Skeletal muscle tissue (tissue), 4 donors: Measurements from ENCODE around the gene HSDL1. TPM values are rescaled to one million over a fixed set of nuclear protein-coding genes. Genes with fewer than 3 reads are reported as not detected.

Experiments
- H3K27ac ChIP-seq: one replicate; pipeline ENCODE4 v1.7.0; 2013; ENCODE audit warnings: mild to moderate bottlenecking, low read depth, low read length, inconsistent platforms
- H3K27me3 ChIP-seq, 3 donors: one replicate each; pipeline ENCODE4 v1.7.0; 2013; ENCODE audit warnings: low read length in 3 of 3; ENCODE audit not compliant: control insufficient read depth in 3 of 3, insufficient read depth in 3 of 3
- H3K36me3 ChIP-seq, 3 donors: one replicate each; pipeline ENCODE4 v1.7.0; 2013; ENCODE audit warnings: low read length in 3 of 3; ENCODE audit not compliant: control insufficient read depth in 3 of 3, insufficient read depth in 3 of 3
- H3K4me1 ChIP-seq, 3 donors: one replicate each; pipeline ENCODE4 v1.7.0; 2013; ENCODE audit warnings: low read length in 3 of 3, mild to moderate bottlenecking in 3 of 3; ENCODE audit not compliant: control insufficient read depth in 3 of 3, insufficient read depth in 3 of 3
- H3K4me3 ChIP-seq, 3 donors: one replicate each; pipeline ENCODE4 v1.7.0; 2013; ENCODE audit warnings: low read length in 3 of 3
- H3K9ac ChIP-seq, 3 donors: one replicate each; pipeline ENCODE4 v1.7.0; 2013; ENCODE audit warnings: low read length in 3 of 3, mild to moderate bottlenecking in 3 of 3, moderate library complexity in 2 of 3, low read depth in 1 of 3
- H3K9me3 ChIP-seq, 3 donors: one replicate each; pipeline ENCODE4 v1.7.0; 2013; ENCODE audit warnings: low read length in 3 of 3; ENCODE audit not compliant: control insufficient read depth in 3 of 3
- total RNA-seq: library from RNA; depleted of rRNA; stranded (reverse); fragments of >200 nt; gene quantifications from one replicate; pipeline ENCODE4 v1.2.3, GENCODE V29; 2014
- donor health status: Osteomylitis.

Gene HSDL1
- total RNA-seq, 1 donor from 2014 or later: 17.2 TPM

DNA sequence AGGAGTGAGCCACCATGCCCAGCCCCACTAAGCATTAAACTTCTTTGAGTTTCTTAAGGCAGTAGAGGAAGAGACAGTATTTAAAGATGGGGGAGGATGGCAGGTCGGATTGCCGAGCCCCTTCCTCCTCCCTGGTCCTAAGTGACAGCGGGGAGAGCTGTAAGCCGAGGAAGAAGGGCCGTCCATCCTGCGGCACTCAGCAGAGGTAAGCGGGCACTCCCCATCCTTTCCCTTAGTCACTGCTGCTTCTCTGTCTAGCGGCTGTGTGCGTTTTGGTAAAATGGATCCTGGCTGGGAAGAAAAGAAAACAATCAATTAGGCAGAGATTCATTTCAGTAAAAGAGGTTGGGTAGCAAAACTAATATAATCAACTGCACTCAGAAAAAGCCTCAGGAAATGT, 14.0 kb upstream of the HSDL1 start:
- H3K9ac ChIP-seq: no peak overlapping the region
- no peak overlapping the region for H3K27ac ChIP-seq
- no peaks in the 10 kb centered on the region for H3K36me3 ChIP-seq
- H3K27me3 ChIP-seq: peaks cover 6 to 28% (median 15%) of the 10 kb centered on the region in 3 donors
- no peaks in the 10 kb centered on the region for H3K4me1 ChIP-seq
- H3K4me3 ChIP-seq: no peak overlapping the region
- H3K9me3 ChIP-seq: no peaks in the 10 kb centered on the region

DNA sequence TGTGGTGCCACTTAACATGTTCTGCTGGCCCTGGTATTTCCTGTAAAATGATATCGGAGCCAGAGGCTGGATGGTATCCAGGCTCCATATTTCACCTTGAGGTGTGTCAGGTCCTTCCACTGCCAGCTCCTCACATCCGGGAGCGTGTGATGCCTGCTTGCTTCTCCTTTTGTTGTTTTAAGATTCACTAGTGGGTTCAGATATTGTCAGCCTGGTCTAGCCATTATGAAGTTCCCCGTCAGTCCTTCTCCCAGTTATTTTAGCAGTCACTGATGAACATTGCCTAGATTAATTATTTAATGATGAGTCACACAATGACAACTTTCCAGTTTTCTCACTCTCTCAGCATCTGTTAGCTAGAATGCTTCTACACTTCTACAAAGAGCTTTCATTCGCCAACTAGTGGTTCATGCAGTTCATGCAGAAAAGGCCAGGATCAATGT, 11.4 kb upstream of the HSDL1 start:
- H3K9me3 ChIP-seq: no peaks in the 10 kb centered on the region
- H3K4me1 ChIP-seq: no peaks in the 10 kb centered on the region
- no peak overlapping the region for H3K27ac ChIP-seq
- H3K4me3 ChIP-seq: no peak overlapping the region
- no peak overlapping the region for H3K9ac ChIP-seq
- peaks cover 6 to 28% (median 12%) of the 10 kb centered on the region in 3 donors for H3K27me3 ChIP-seq
- H3K36me3 ChIP-seq: no peaks in the 10 kb centered on the region

GRCh38 chr16:84155771-84156170, 10.8 kb upstream of the HSDL1 start:
- no peaks in the 10 kb centered on the region for H3K9me3 ChIP-seq
- peaks cover 6 to 22% (median 8%) of the 10 kb centered on the region in 3 donors for H3K27me3 ChIP-seq
- no peak overlapping the region for H3K27ac ChIP-seq
- H3K4me1 ChIP-seq: no peaks in the 10 kb centered on the region
- no peak overlapping the region for H3K9ac ChIP-seq
- H3K4me3 ChIP-seq: no peak overlapping the region
- H3K36me3 ChIP-seq: no peaks in the 10 kb centered on the region

GRCh38 chr16:84155226-84155625, 10.2 kb upstream of the HSDL1 start:
- H3K9me3 ChIP-seq: no peaks in the 10 kb centered on the region
- H3K36me3 ChIP-seq: no peaks in the 10 kb centered on the region
- no peak overlapping the region for H3K27ac ChIP-seq
- no peak overlapping the region for H3K4me3 ChIP-seq
- peaks cover 6 to 19% (median 8%) of the 10 kb centered on the region in 3 donors for H3K27me3 ChIP-seq
- H3K4me1 ChIP-seq: no peaks in the 10 kb centered on the region
- no peak overlapping the region for H3K9ac ChIP-seq

- Histone ChIP-seq H3K4me1 (no peaks in the 10 kb centered on the region), H3K27me3 (peaks cover 6 to 10% (median 6%) of the 10 kb centered on the region in 3 donors), H3K36me3 (no peaks in the 10 kb centered on the region), H3K9ac (no peak overlapping the region), H3K9me3 (no peaks in the 10 kb centered on the region), H3K27ac (no peak overlapping the region), H3K4me3 (no peak overlapping the region)
Observed at GRCh38 chr16:84153660-84154214, 8.8 kb upstream of the HSDL1 start.

DNA sequence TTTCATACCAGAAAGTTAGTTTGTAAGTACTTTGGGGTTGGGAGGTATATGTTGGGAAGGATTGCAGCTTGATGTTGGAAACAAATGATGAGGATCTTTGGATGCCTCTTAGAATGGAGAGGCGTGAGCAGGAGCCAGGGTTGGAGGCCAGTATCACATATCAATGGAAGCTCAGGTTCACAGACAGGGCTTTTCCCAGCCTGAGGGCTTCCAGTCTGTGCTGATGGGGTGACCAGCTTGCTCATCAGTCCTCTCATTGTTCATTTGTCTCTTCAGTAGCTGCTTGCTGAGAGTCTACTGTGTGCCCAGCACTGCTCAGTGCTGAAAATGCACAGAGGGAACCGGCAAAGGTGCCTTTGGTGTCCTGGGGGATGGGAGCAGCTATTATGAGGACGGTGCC, 5.9 kb upstream of the HSDL1 start:
- Histone ChIP-seq H3K27me3 (no peaks in the 10 kb centered on the region), H3K4me3 (no peak overlapping the region), H3K9ac (no peak overlapping the region), H3K27ac (no peak overlapping the region), H3K36me3 (no peaks in the 10 kb centered on the region), H3K4me1 (no peaks in the 10 kb centered on the region), H3K9me3 (no peaks in the 10 kb centered on the region)

- Histone ChIP-seq H3K27ac (peak overlapping the region; percentile 66), H3K4me3 (peak overlapping the region; percentile 68 to 92 (median 87)), H3K9me3 (no peaks in the 10 kb centered on the region), H3K27me3 (no peaks in the 10 kb centered on the region), H3K4me1 (peaks cover 12 to 25% (median 19%) of the 10 kb centered on the region in 3 donors), H3K36me3 (peaks cover 0 to 2% (median 0%) of the 10 kb centered on the region in 3 donors), H3K9ac (peak overlapping the region; percentile 70 to 85 (median 79))
Observed at GRCh38 chr16:84144209-84144858, 643 bp downstream of the HSDL1 start.

- no peaks in the 10 kb centered on the region for H3K27me3 ChIP-seq
- peaks cover 0 to 2% (median 0%) of the 10 kb centered on the region in 3 donors for H3K36me3 ChIP-seq
- peak overlapping the region; percentile 68 to 92 (median 87) for H3K4me3 ChIP-seq
- peak overlapping the region; percentile 70 to 85 (median 79) for H3K9ac ChIP-seq
- H3K4me1 ChIP-seq: peaks cover 17 to 29% (median 25%) of the 10 kb centered on the region in 3 donors
- no peaks in the 10 kb centered on the region for H3K9me3 ChIP-seq
- no peak overlapping the region for H3K27ac ChIP-seq
Observed at GRCh38 chr16:84143784-84144199, 1.2 kb downstream of the HSDL1 start.

- peaks cover 0 to 2% (median 0%) of the 10 kb centered on the region in 3 donors for H3K36me3 ChIP-seq
- no peaks in the 10 kb centered on the region for H3K27me3 ChIP-seq
- no peak overlapping the region for H3K9ac ChIP-seq
- peaks cover 18 to 29% (median 27%) of the 10 kb centered on the region in 3 donors for H3K4me1 ChIP-seq
- no peaks in the 10 kb centered on the region for H3K9me3 ChIP-seq
- H3K27ac ChIP-seq: no peak overlapping the region
- no peak overlapping the region for H3K4me3 ChIP-seq
Observed at GRCh38 chr16:84143081-84143480, 1.9 kb downstream of the HSDL1 start.

- Histone ChIP-seq H3K27me3 (no peaks in the 10 kb centered on the region), H3K36me3 (peaks cover 0 to 2% (median 0%) of the 10 kb centered on the region in 3 donors), H3K4me1 (peaks cover 21 to 32% (median 29%) of the 10 kb centered on the region in 3 donors), H3K4me3 (no peak overlapping the region), H3K9me3 (no peaks in the 10 kb centered on the region), H3K27ac (no peak overlapping the region), H3K9ac (no peak overlapping the region)
Observed at GRCh38 chr16:84141143-84141670, 3.8 kb downstream of the HSDL1 start.
